T47D (cell line): ENCODE measurements around the gene SHE.
"Not testable (repeated sequence)": the region's sequence is repeated elsewhere in the genome, so short reads cannot be mapped to it uniquely, and the experiment has no call there.

Source experiments
- DNase-seq, 2 experiments: peaks; one replicate each; pipeline versions ENCODE4 v3.0.0 to v3.0.0-alpha.2; 2011 to 2012; ENCODE audit warnings: low read depth in 1 of 2, low spot score in 1 of 2
- JUND ChIP-seq: IDR thresholded peaks from 2 replicates; pipeline ENCODE4 v1.6.1; 2012; ENCODE audit warnings: low read depth
- in situ Hi-C: cut with HindIII; loops from 2 replicates; pipeline ENCODE4 v1.10.0; 2016; ENCODE audit warnings: low sequenced_read_pairs, low pct_unique_long_range_greater_than_20kb

The SHE gene

DNA sequence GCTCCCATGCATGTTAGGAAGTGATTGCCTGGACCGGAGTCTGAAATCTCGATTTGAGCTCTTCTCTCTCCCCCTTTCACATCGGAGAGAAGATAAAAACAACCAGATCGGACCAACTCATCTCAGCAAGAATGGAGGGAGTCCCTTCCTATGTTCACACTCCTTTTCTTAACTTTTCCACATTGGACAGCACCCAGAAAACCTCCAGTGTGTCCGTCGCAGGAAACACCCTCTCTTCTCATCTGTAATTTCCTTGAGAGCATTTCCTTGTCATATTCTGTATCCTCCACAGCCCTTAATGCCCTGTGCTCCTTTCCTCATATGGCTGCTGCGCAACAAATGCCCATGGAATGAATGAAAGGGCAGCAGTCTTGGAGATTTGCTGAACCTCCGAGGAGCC is 1.7 kb downstream of the SHE start:
- DNase-seq: no peak
- in situ Hi-C loops: no loop called here
- no peak for TF ChIP-seq JUND

- in situ Hi-C loops: no loop called here
- TF ChIP-seq JUND: no peak
- no peak for DNase-seq
Observed at GRCh38 chr1:154499446-154499845, 2.8 kb downstream of the SHE start.

- TF ChIP-seq JUND: no peak
- no peak for DNase-seq
- in situ Hi-C loops: no loop called here
Observed at GRCh38 chr1:154497026-154497806, 5.0 kb downstream of the SHE start.

GRCh38 chr1:154496383-154496782 is 5.8 kb downstream of the SHE start:
- no peak for TF ChIP-seq JUND
- in situ Hi-C loops: no loop called here
- no peak for DNase-seq

- in situ Hi-C loops: no loop called here
Observed at GRCh38 chr1:154495496-154496273, 6.5 kb downstream of the SHE start.

GRCh38 chr1:154493276-154493675 is 8.9 kb downstream of the SHE start:
- TF ChIP-seq JUND: no peak
- DNase-seq: no peak
- in situ Hi-C loops: no loop called here

More at GRCh38 chr1:154495496-154496273, 6.5 kb downstream of the SHE start:
- TF ChIP-seq JUND: no peak
- DNase-seq: no peak

DNA sequence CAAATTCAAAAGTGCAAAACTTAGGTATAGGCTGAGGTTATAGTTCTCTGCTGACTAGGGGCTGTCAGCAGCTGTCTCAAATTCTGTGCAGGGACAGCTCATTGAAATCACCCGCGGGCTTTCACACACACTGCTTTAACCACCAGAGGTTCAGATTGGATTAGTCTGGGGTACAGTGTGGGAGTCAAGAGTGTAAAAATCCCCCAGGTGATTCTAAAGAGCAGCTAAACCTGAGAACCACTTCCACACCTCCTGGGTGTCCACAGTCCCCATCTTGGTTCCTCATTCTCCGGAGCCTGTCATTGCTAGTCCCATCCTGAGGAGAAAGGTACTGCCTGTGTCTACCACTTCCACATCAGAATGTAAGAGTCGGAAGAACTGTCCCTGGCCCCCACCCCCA is 10.1 kb downstream of the SHE start:
- no peak for TF ChIP-seq JUND
- no peak for DNase-seq
- in situ Hi-C loops: no loop called here

DNA sequence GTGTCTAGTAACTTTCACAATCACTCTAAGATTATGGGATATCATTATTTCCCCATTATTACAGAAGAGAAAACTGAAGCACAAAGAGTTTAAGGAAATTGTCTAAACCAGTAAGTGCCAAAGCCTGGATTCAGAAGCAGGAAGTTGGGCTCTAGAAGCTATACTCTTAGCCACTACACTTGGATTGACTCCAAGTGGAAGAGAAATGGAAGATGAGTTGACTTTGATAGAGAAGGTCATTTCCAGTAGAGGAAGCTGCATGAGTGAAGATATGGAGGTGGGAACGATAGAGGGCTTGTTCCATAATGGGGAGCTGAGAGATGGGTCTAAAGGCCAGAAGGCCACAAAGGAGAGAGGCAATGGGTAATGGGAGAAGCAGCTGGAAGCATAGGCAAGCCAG is 11.9 kb downstream of the SHE start:
- DNase-seq: no peak
- in situ Hi-C loops: no loop called here
- TF ChIP-seq JUND: no peak

- no peak for DNase-seq
- TF ChIP-seq JUND: no peak
- in situ Hi-C loops: no loop called here
Observed at GRCh38 chr1:154489695-154490274, 12.4 kb downstream of the SHE start.

DNA sequence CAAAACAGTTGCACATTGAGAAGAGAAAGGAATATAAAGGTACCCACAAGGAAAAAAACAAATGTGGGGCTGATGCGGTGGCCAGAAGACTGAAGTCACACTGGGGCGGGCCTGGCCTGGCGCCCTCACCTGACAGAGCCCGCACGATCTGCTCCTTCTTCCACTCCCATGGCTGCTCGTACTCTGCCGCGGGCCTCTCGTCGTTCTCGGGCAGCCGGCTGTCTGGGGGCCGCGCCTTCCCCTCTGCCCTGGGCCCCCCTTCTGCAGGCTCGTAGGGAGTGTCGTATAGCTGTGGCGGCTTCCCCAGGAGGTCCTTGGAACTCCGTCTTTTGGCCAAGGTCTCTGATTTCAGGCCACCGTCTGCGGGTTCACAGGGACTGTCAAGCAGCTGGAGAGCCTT is 13.3 kb downstream of the SHE start:
- DNase-seq: no peak
- TF ChIP-seq JUND: no peak
- in situ Hi-C loops: no loop called here

DNA sequence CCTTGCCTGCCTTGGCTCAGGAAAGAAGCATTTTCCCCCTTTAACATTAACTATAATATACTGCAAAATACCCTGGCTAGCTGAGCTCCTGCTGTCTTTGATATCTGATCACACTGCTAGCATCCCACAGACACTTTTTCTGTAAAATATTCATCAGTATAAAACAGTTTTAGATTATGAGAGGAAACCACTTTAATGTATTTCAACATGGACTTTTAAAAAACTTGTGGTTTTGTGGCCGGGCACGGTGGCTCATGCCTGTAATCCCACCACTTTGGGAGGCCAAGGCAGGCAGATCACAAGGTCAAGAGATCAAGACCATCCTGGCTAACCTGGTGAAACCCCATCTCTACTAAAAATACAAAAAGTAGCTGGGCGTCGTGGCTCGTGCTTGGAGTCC is 15.5 kb downstream of the SHE start:
- in situ Hi-C loops, DNase-seq: not testable (repeated sequence)

DNA sequence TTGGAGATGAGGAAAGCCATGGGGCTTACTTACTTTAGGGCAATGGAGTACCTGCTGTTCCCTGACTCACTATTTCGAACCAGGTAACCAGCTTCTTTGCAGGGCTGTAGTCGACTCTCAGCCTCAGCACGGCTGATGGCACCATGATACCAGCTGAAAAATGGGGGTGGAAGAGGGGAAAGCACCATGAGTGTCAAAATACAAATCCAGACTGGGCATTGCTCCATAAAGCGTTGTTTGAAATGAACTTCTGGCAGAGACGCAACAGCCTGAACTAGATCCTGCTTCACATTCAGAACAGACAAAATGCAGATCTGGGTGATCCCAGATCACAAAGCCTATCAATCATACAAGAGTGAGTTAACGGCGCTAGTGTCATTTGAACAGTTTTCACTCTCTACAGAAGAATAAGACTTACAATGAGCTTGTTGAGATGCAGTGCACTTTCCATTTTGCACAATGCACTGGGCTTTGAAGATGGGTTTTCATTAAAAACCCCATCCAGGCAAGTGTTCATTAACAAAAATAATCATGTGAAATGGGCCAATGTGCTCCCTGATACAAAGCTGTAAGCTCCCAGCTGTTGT is 16.2 kb downstream of the SHE start:
- TF ChIP-seq JUND: no peak
- DNase-seq: no peak
- in situ Hi-C loops: no loop called here

DNA sequence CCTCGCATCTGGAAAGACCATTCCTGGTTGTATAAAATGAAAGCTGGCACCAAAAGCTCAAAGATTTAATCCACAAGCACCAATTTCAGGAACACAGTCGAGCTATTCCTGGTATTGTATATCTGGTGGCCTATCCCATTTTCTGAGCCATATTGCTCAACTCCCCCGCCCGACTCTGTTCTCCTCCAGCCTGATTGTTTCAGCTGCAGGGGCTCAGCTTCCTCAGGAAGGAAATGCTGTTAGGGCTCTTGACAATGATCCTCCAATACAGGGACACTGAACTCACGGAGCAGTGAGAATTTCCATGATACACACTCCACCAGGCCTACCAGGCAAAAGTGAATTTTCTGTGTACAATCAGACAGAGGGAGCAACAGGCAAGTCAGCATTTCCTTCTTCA is 17.1 kb downstream of the SHE start:
- in situ Hi-C loops: no loop called here
- DNase-seq: no peak
- TF ChIP-seq JUND: no peak
